Panc1 (cell line): Measurements from ENCODE around the gene FAM227A. TPM values are rescaled to one million over a fixed set of nuclear protein-coding genes. Genes with fewer than 3 reads are reported as not detected.

Experiments used
- ATAC-seq: fragments of 200-7000 bp; cut with Tn5 transposase; 2 replicates; pipeline ENCODE4 v1.9.1; 2020; ENCODE audit warnings: mild to moderate bottlenecking, moderate library complexity
- Bru-seq: library from RNA; stranded (reverse); fragments of 400-500 nt; gene quantifications from one replicate; lab custom pipeline; 2021; lab: Mats Ljungman, UMichigan
- BruChase-seq, 2 experiments: library from RNA; stranded (reverse); fragments of 400-500 nt; gene quantifications; one replicate each; lab custom pipeline; 2021; lab: Mats Ljungman, UMichigan
- BruUV-seq: library from RNA; stranded (reverse); fragments of 400-500 nt; replicated peaks from 2 replicates; lab custom pipeline; 2021; lab: Mats Ljungman, UMichigan
- CTCF ChIA-PET: fragments of 300-600 bp; sonication (Branson Sonifier 250); formaldehyde crosslinking; loops from one replicate; lab custom pipeline; 2022; ENCODE audit warnings: antibody characterized with exemption; lab: Charles Lee
- POLR2A ChIA-PET: fragments of 300-600 bp; sonication (Branson Sonifier 250); formaldehyde crosslinking; loops from one replicate; lab custom pipeline; 2022; ENCODE audit warnings: antibody characterized with exemption; lab: Charles Lee
- DNase-seq: peaks from one replicate; pipeline ENCODE4 v3.0.0-alpha.2; 2010; ENCODE audit warnings: low read depth, low spot score
- H3K27ac ChIP-seq: 2 replicates; pipeline ENCODE4 v1.5.1; 2011; ENCODE audit warnings: mild to moderate bottlenecking, low read length, inconsistent platforms
- H3K27me3 ChIP-seq: fragments of 200-500 bp; sonication (Bioruptor generic); 2 replicates; pipeline ENCODE4 v1.6.0; 2014; ENCODE audit warnings: low read length, inconsistent platforms; ENCODE audit not compliant: control insufficient read depth, insufficient read depth
- H3K36me3 ChIP-seq: fragments of 200-500 bp; sonication (Bioruptor generic); 2 replicates; pipeline ENCODE4 v1.5.1; 2014; ENCODE audit warnings: inconsistent platforms, mild to moderate bottlenecking, low read length, moderate library complexity; ENCODE audit not compliant: control insufficient read depth, insufficient read depth
- H3K4me1 ChIP-seq: 2 replicates; pipeline ENCODE4 v1.5.1; 2011; ENCODE audit warnings: inconsistent platforms, mild to moderate bottlenecking, low read length, moderate library complexity; ENCODE audit not compliant: control insufficient read depth, insufficient read depth
- H3K4me3 ChIP-seq, 2 experiments: 2 replicates each; pipeline ENCODE4 v1.5.1; 2011 to 2012; ENCODE audit warnings: low read depth in 2 of 2, low read length in 2 of 2, mild to moderate bottlenecking in 2 of 2, inconsistent platforms in 1 of 2, moderate library complexity in 1 of 2
- H3K9me3 ChIP-seq: fragments of 200-500 bp; sonication (Bioruptor generic); 2 replicates; pipeline ENCODE4 v1.5.1; 2014; ENCODE audit warnings: low read depth, mild to moderate bottlenecking, inconsistent platforms, low read length, moderate library complexity; ENCODE audit not compliant: control insufficient read depth, insufficient read depth
- POLR2AphosphoS5 ChIP-seq: IDR thresholded peaks from 2 replicates; pipeline ENCODE4 v1.6.1; 2012; ENCODE audit warnings: mild to moderate bottlenecking, low read depth, low read length, moderate library complexity
- SIN3A ChIP-seq: IDR thresholded peaks from 2 replicates; pipeline ENCODE4 v1.6.1; 2012; ENCODE audit warnings: low read depth, mild to moderate bottlenecking, low read length, moderate library complexity, borderline replicate concordance; ENCODE audit not compliant: insufficient read depth
- TCF7L2 ChIP-seq: IDR thresholded peaks from 2 replicates; pipeline ENCODE4 v1.6.1; 2011; ENCODE audit warnings: mild to moderate bottlenecking, low read depth, low read length, inconsistent platforms
- in situ Hi-C: cut with HindIII; loops from 2 replicates; pipeline ENCODE4 v1.10.0; 2016; ENCODE audit warnings: low sequenced_read_pairs, low pct_unique_long_range_greater_than_20kb
- intact Hi-C: fragments of 100-400 bp; cut with micrococcal nuclease; formaldehyde crosslinking; loops from one replicate; pipeline ENCODE4 v1.10.0; 2022; ENCODE audit not compliant: unreplicated experiment
- long read RNA-seq: library from polyadenylated mRNA; unstranded; transcript quantifications from one replicate; pipeline ENCODE4 v2.0.0, GENCODE V29; 2021; ENCODE audit not compliant: unreplicated experiment
- polyA plus RNA-seq: library from polyadenylated mRNA; unstranded; fragments of >200 nt; gene quantifications from one replicate; pipeline ENCODE4 v1.2.1, GENCODE V29; 2012; ENCODE audit warnings: missing spikeins; ENCODE audit not compliant: insufficient read length
- total RNA-seq: library from RNA; stranded (reverse); gene quantifications from one replicate; pipeline ENCODE4 v1.2.1, GENCODE V29; 2021; ENCODE audit not compliant: unreplicated experiment
- TF ChIP-seq, protein P1 (sequence below): fragments of 450-650 bp; IDR thresholded peaks from 2 replicates; pipeline ENCODE4 v1.5.1; 2017; ENCODE audit warnings: mild to moderate bottlenecking

The FAM227A gene
- total RNA-seq (2.4 TPM), Bru-seq, nascent RNA (percentile 45 among the genes with signal in this experiment), BruChase-seq, experiment 1, labeled RNA remaining after a 2-hour chase (percentile 49 among the genes with signal in this experiment), BruChase-seq, experiment 2, labeled RNA remaining after a 6-hour chase (percentile 47 among the genes with signal in this experiment)
- 1.3 TPM for polyA plus RNA-seq
- long read RNA-seq, partial matches to known transcripts = 1 of 5 reads
- long read RNA-seq, other reads (novel, unspliced or antisense) = 4 of 5 reads

DNA sequence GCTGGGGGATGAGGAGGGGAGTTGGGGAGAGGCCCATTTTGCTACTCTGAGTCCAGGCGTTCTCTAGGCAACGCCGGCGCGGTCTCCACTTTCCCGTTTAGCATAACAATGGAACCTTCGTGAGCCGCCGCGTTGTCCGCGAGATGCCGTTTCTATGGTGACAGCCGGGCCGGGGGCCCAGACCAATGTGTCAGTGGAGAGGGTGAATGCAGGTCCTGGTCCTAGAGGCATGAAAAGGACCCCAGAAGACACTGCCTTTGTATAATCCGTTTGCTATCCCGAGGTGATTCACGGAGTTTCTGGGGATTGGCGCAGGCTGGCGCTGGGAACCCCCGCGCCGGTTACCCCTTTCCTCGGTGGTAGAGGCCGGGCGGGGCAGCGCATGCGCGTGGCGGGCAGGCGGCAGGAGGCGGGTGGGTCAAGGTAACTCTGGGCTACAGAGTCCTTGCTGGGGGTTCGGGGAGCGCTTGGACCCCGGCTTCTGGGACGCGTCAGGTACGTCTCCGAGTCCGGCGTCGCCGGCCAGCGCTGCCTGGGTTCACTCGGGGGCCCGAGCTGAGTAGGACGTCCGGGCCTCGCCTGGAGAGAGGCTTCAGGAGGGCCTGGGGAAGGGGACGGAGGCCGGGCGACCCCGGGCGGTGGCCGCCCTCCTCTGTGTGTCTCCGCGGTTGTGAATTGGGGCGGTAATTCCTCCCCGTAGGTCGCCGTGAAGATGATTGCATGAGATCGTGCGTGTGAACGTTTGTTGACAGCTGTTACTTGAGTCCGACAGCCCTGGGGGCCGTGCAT lies at the start of gene FAM227A, which contains the start of gene CBY1:
Gene FAM227A (minus strand): TSS at position 137 of the 789 bp plus-strand sequence. CDS start 6,224 bp downstream, outside the sequence.
Gene CBY1 (plus strand): TSS at position 383 of the 789 bp plus-strand sequence. CDS start 11,417 bp downstream, outside the sequence.
- DNase-seq = peak; percentile 17
- in situ Hi-C loops (no loop called here), intact Hi-C loops (no loop called here)
- Histone ChIP-seq H3K4me3 (peak within 1 kb of the TSS; percentile 76 to 77), H3K36me3 (peaks cover 4% of the 10 kb centered on the region; the same call in 1 of the 2 replicates), H3K27ac (peak within 1 kb of the TSS; percentile 91), H3K9me3 (no peaks in the 10 kb centered on the region), H3K27me3 (no peaks in the 10 kb centered on the region), H3K4me1 (no peaks in the 10 kb centered on the region; the same call in 1 of the 2 replicates)
- ChIA-PET CTCF (interaction anchor here (0.6 kb wide), 1 partner anchor 22 kb away, joined by 10 read pairs; no protein-coding TSS in a partner anchor), POLR2A (interaction anchor here (0.8 to 1.5 kb wide), 2 partner anchors 14 to 25 kb away, joined by 3 read pairs; partner anchors contain the start of gene TOMM22)
- peak; percentile 95 for ATAC-seq
- TF ChIP-seq POLR2AphosphoS5 = peak; percentile 57; the same call in 1 of the 2 replicates
- TF ChIP-seq, protein P1, sequence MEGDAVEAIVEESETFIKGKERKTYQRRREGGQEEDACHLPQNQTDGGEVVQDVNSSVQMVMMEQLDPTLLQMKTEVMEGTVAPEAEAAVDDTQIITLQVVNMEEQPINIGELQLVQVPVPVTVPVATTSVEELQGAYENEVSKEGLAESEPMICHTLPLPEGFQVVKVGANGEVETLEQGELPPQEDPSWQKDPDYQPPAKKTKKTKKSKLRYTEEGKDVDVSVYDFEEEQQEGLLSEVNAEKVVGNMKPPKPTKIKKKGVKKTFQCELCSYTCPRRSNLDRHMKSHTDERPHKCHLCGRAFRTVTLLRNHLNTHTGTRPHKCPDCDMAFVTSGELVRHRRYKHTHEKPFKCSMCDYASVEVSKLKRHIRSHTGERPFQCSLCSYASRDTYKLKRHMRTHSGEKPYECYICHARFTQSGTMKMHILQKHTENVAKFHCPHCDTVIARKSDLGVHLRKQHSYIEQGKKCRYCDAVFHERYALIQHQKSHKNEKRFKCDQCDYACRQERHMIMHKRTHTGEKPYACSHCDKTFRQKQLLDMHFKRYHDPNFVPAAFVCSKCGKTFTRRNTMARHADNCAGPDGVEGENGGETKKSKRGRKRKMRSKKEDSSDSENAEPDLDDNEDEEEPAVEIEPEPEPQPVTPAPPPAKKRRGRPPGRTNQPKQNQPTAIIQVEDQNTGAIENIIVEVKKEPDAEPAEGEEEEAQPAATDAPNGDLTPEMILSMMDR = no peak
- peak; percentile 56; the same call in 1 of the 2 replicates for TF ChIP-seq SIN3A
- TF ChIP-seq TCF7L2 = peak; percentile 50; the same call in 1 of the 2 replicates
- BruUV-seq = TSS peak; percentile 83

GRCh38 chr22:38705235-38706100 lies 49.3 kb upstream of the FAM227A start, which contains the start of gene GTPBP1:
GTPBP1 (plus strand) TSS chr22:38705944; CDS start chr22:38705956, 12 bp downstream.
- ChIA-PET POLR2A (interaction anchor here (0.7 kb wide), 2 partner anchors 94 to 116 kb away, joined by 3 read pairs; no protein-coding TSS in a partner anchor), CTCF (no interaction called here)
- Histone ChIP-seq H3K27ac (peak within 1 kb of the TSS; percentile 87), H3K27me3 (no peaks in the 10 kb centered on the region), H3K4me3 (peak within 1 kb of the TSS; percentile 69 to 86), H3K36me3 (peaks cover 4% of the 10 kb centered on the region; the same call in 1 of the 2 replicates), H3K9me3 (no peaks in the 10 kb centered on the region), H3K4me1 (peaks cover 13% of the 10 kb centered on the region)
- DNase-seq = peak; percentile 99
- TF ChIP-seq, protein P1 = no peak
- TF ChIP-seq POLR2AphosphoS5 = peak; percentile 44
- intact Hi-C loops (no loop called here), in situ Hi-C loops (no loop called here)
- BruUV-seq = no TSS peak
- peak; percentile 89 for ATAC-seq
